Caco-2 (cell line): Measurements from ENCODE around the gene RAB3GAP2. TPM values are rescaled to one million over a fixed set of nuclear protein-coding genes. Genes with fewer than 3 reads are reported as not detected.

Experiments
- Bru-seq: library from RNA; stranded (reverse); fragments of 400-500 nt; gene quantifications from one replicate; lab custom pipeline; 2021; lab: Mats Ljungman, UMichigan
- BruChase-seq, 2 experiments: library from RNA; stranded (reverse); fragments of 400-500 nt; gene quantifications; one replicate each; lab custom pipeline; 2021; lab: Mats Ljungman, UMichigan
- BruUV-seq: library from RNA; stranded (reverse); fragments of 400-500 nt; replicated peaks from 2 replicates; lab custom pipeline; 2021; lab: Mats Ljungman, UMichigan
- CTCF ChIA-PET: fragments of 300-600 bp; sonication (Branson Sonifier 250); formaldehyde crosslinking; loops from one replicate; lab custom pipeline; 2022; ENCODE audit warnings: antibody characterized with exemption; lab: Charles Lee
- POLR2A ChIA-PET: fragments of 300-600 bp; sonication (Branson Sonifier 250); formaldehyde crosslinking; loops from one replicate; lab custom pipeline; 2022; ENCODE audit warnings: antibody characterized with exemption; lab: Charles Lee
- DNase-seq, 2 experiments: peaks; one replicate each; pipeline versions ENCODE4 v3.0.0 to v3.0.0-alpha.2; 2020 to 2022
- H3K27me3 ChIP-seq: replicated peaks from 2 replicates; pipeline ENCODE4 v1.6.0; 2011; ENCODE audit warnings: low read length; ENCODE audit not compliant: control insufficient read depth, insufficient read depth
- H3K36me3 ChIP-seq: 2 replicates; pipeline ENCODE4 v1.5.1; 2011; ENCODE audit warnings: low read length; ENCODE audit not compliant: control insufficient read depth, insufficient read depth
- H3K4me1 ChIP-seq: fragments of 250-450 bp; sonication (Bioruptor Pico); 2 replicates; pipeline ENCODE4 v1.5.1; 2020; ENCODE audit warnings: mild to moderate bottlenecking
- H3K4me3 ChIP-seq: 2 replicates; pipeline ENCODE4 v1.5.1; 2011; ENCODE audit warnings: low read depth, mild to moderate bottlenecking, control low read depth, low read length
- H3K9me3 ChIP-seq: fragments of 250-450 bp; sonication (Bioruptor Pico); 2 replicates; pipeline ENCODE4 v1.5.1; 2020; ENCODE audit warnings: mild to moderate bottlenecking, moderate library complexity
- H3K27ac Mint-ChIP-seq: one replicate; pipeline ENCODE4 v1.8.0; 2022; ENCODE audit warnings: mixed read lengths; ENCODE audit not compliant: unreplicated experiment
- H3K27me3 Mint-ChIP-seq: one replicate; pipeline ENCODE4 v1.8.0; 2022; ENCODE audit warnings: mixed read lengths; ENCODE audit not compliant: insufficient read depth, unreplicated experiment
- H3K36me3 Mint-ChIP-seq: one replicate; pipeline ENCODE4 v1.8.0; 2022; ENCODE audit warnings: mild to moderate bottlenecking, mixed read lengths; ENCODE audit not compliant: insufficient read depth, unreplicated experiment
- H3K4me1 Mint-ChIP-seq: one replicate; pipeline ENCODE4 v1.8.0; 2022; ENCODE audit warnings: low read depth, mixed read lengths; ENCODE audit not compliant: unreplicated experiment
- H3K4me3 Mint-ChIP-seq: one replicate; pipeline ENCODE4 v1.8.0; 2022; ENCODE audit warnings: mild to moderate bottlenecking, moderate library complexity, mixed read lengths; ENCODE audit not compliant: unreplicated experiment
- H3K9me3 Mint-ChIP-seq: one replicate; pipeline ENCODE4 v1.8.0; 2022; ENCODE audit warnings: mixed read lengths; ENCODE audit not compliant: unreplicated experiment
- CTCF ChIP-seq, 2 experiments: fragments of 200-600 bp in 1 of 2; IDR thresholded peaks; 1 replicate in 1 of 2; 2 replicates in 1 of 2; pipeline versions ENCODE4 v1.5.1 to v1.8.0; 2011 to 2022; ENCODE audit warnings: antibody characterized with exemption in 1 of 2, control low read depth in 1 of 2, inconsistent platforms in 1 of 2, low read depth in 1 of 2, low read length in 1 of 2, mild to moderate bottlenecking in 1 of 2, moderate library complexity in 1 of 2; ENCODE audit not compliant: insufficient read depth in 1 of 2, severe bottlenecking in 1 of 2, unreplicated experiment in 1 of 2
- intact Hi-C: fragments of 100-400 bp; cut with micrococcal nuclease; formaldehyde crosslinking; loops from one replicate; pipeline ENCODE4 v1.10.0; 2022; ENCODE audit not compliant: unreplicated experiment
- long read RNA-seq: library from polyadenylated mRNA; stranded (forward); transcript quantifications from one replicate; pipeline ENCODE4 v2.0.0, GENCODE V29; 2022
- total RNA-seq: library from RNA; stranded (reverse); gene quantifications from 2 replicates; pipeline ENCODE4 v1.2.3, GENCODE V29; 2022

Gene RAB3GAP2, protein sequence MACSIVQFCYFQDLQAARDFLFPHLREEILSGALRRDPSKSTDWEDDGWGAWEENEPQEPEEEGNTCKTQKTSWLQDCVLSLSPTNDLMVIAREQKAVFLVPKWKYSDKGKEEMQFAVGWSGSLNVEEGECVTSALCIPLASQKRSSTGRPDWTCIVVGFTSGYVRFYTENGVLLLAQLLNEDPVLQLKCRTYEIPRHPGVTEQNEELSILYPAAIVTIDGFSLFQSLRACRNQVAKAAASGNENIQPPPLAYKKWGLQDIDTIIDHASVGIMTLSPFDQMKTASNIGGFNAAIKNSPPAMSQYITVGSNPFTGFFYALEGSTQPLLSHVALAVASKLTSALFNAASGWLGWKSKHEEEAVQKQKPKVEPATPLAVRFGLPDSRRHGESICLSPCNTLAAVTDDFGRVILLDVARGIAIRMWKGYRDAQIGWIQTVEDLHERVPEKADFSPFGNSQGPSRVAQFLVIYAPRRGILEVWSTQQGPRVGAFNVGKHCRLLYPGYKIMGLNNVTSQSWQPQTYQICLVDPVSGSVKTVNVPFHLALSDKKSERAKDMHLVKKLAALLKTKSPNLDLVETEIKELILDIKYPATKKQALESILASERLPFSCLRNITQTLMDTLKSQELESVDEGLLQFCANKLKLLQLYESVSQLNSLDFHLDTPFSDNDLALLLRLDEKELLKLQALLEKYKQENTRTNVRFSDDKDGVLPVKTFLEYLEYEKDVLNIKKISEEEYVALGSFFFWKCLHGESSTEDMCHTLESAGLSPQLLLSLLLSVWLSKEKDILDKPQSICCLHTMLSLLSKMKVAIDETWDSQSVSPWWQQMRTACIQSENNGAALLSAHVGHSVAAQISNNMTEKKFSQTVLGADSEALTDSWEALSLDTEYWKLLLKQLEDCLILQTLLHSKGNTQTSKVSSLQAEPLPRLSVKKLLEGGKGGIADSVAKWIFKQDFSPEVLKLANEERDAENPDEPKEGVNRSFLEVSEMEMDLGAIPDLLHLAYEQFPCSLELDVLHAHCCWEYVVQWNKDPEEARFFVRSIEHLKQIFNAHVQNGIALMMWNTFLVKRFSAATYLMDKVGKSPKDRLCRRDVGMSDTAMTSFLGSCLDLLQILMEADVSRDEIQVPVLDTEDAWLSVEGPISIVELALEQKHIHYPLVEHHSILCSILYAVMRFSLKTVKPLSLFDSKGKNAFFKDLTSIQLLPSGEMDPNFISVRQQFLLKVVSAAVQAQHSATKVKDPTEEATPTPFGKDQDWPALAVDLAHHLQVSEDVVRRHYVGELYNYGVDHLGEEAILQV (N-terminal part only)
- total RNA-seq (41.1 and 47.0 TPM in 2 replicates), Bru-seq, nascent RNA (percentile 84 among the genes with signal in this experiment), BruChase-seq, experiment 1, labeled RNA remaining after a 2-hour chase (percentile 79 among the genes with signal in this experiment), BruChase-seq, experiment 2, labeled RNA remaining after a 6-hour chase (percentile 81 among the genes with signal in this experiment)
- long read RNA-seq, partial matches to known transcripts, result 7 of 19 reads
- long read RNA-seq, other reads (novel, unspliced or antisense), result 11 of 19 reads

DNA sequence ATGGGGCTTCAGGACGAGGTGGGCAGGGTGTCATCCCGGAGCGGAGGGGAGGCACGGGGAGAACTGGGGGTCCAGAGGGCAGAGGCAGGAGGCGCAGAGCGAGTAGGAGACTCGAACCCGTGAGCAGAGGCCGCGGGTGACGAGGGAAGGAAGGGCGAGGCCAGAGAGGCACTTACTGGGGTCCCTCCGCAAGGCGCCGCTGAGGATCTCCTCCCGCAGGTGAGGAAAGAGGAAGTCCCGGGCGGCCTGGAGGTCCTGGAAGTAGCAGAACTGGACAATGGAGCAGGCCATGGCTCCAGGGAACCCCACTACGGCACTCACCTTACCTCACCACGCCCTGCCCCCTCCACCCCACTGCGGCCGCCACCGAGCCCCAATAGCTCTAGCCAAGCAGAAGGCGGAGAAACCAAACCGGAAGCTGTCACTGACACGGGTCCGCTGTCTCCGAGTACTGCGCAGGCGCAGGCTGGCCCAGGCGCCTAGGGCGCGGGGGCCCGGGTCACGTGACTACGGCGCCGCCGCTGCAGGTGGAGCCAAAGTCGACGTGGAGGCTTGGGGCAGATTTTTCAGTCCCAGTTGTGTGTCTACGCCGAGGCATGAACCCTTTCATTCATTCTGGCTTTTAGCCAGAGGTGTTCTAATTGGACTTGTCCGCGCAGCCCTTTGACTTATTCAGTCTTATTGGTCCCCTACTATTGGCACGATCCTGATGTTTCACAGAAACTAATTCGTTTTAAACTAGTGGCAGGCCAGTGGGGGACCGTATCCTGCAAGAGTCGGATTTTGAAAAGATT lies at the start of gene RAB3GAP2:
Gene RAB3GAP2, minus strand, starts transcription at position 407 of the 794 bp plus-strand sequence. Its CDS starts 116 bp downstream, at position 291.
- Mint-ChIP-seq H3K4me1 (peaks cover 6% of the 10 kb centered on the region), H3K36me3 (peaks cover 5% of the 10 kb centered on the region), H3K27ac (no peak within 1 kb of the TSS), H3K9me3 (no peaks in the 10 kb centered on the region), H3K27me3 (peaks cover 11% of the 10 kb centered on the region), H3K4me3 (no peak within 1 kb of the TSS)
- intact Hi-C loops, result loop anchor here (1.0 to 5.0 kb wide), 2 partner anchors 54 to 420 kb away; partner anchors contain the start of gene C1orf115
- peaks cover 7% of the 10 kb centered on the region for H3K4me1 ChIP-seq
- H3K4me3 ChIP-seq, result peak within 1 kb of the TSS; percentile 89
- H3K36me3 ChIP-seq, result no peaks in the 10 kb centered on the region
- TF ChIP-seq CTCF (IDR thresholded peaks at IDR 0.05; ENCODE audit: insufficient read depth in 1 of 2, low read depth in 1 of 2, low read length in 1 of 2, severe bottlenecking in 1 of 2, unreplicated experiment in 1 of 2), result no peak
- ChIA-PET POLR2A (interaction anchor here (0.5 to 1.1 kb wide), 7 partner anchors 9 to 477 kb away, joined by 3 to 6 read pairs (median 4); no protein-coding TSS in a partner anchor), CTCF (interaction anchor here (0.6 to 1.1 kb wide), 2 partner anchors 54 to 461 kb away, joined by 3 read pairs; no protein-coding TSS in a partner anchor)
- no TSS peak for BruUV-seq
- peak; percentile 96 to 98 for DNase-seq
- no peaks in the 10 kb centered on the region for H3K27me3 ChIP-seq
- no peaks in the 10 kb centered on the region for H3K9me3 ChIP-seq

DNA sequence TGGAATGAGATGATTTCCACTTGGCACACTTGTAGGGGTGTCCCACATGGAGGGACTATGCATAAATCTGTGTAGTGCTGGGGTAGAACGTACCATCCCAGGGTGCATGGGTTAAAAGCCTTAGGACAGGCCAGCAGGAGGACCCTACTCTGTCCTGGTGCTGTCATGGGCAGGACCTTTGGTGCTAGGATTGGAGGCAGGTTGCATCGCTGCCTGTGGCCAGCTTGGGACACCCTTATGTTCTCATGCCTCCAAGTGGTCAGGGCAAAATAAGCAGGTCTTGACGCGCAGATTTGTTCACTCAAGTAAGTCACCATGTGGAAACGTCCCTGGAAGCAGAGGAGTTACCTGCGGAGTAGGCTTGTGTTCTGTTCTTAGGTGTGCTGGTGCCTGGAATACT lies 49.5 kb upstream of the RAB3GAP2 start:
- no peak for TF ChIP-seq CTCF (IDR thresholded peaks at IDR 0.05; ENCODE audit: insufficient read depth in 1 of 2, low read depth in 1 of 2, low read length in 1 of 2, severe bottlenecking in 1 of 2, unreplicated experiment in 1 of 2)
- H3K9me3 Mint-ChIP-seq, result no peaks in the 10 kb centered on the region
- H3K4me3 Mint-ChIP-seq, result no peak overlapping the region
- no peaks in the 10 kb centered on the region for H3K4me1 Mint-ChIP-seq
- no peaks in the 10 kb centered on the region for H3K36me3 ChIP-seq
- POLR2A ChIA-PET, result no interaction called here
- no peaks in the 10 kb centered on the region for H3K9me3 ChIP-seq
- BruUV-seq, result no TSS peak
- H3K27me3 ChIP-seq, result no peaks in the 10 kb centered on the region
- H3K27ac Mint-ChIP-seq, result no peak overlapping the region
- peaks cover 18% of the 10 kb centered on the region for H3K27me3 Mint-ChIP-seq
- no peak for DNase-seq
- no peak overlapping the region for H3K4me3 ChIP-seq
- H3K4me1 ChIP-seq, result no peaks in the 10 kb centered on the region
- CTCF ChIA-PET, result no interaction called here
- H3K36me3 Mint-ChIP-seq, result no peaks in the 10 kb centered on the region
- intact Hi-C loops, result loop anchor here (5.0 kb wide), 1 partner anchor 104 kb away; no protein-coding TSS in a partner anchor
